Measurements from ENCODE around the gene CELF2. TPM values are rescaled to one million over a fixed set of nuclear protein-coding genes. Genes with fewer than 3 reads are reported as not detected.

CELF2 gene
- polyA plus RNA-seq, 1 donor from 2014 or later = 55.5 TPM

- H2AFZ ChIP-seq (ENCODE audit: low read depth, low read length) = peak overlapping the region; percentile 21
- TF ChIP-seq EZH2 (IDR thresholded peaks at IDR 0.05; ENCODE audit: borderline replicate concordance, insufficient read depth, low read length, poor library complexity, severe bottlenecking) (no peak), REST (IDR thresholded peaks at IDR 0.05; ENCODE audit: borderline replicate concordance) (no peak), POLR2AphosphoS5 (IDR thresholded peaks at IDR 0.05) (no peak), EP300 (conservative IDR thresholded peaks at IDR 0.05; ENCODE audit: poor library complexity, severe bottlenecking) (no peak), RAD21 (conservative IDR thresholded peaks at IDR 0.05) (no peak), MXI1 (conservative IDR thresholded peaks at IDR 0.05; ENCODE audit: poor library complexity, severe bottlenecking) (no peak), SMC3 (conservative IDR thresholded peaks at IDR 0.05; ENCODE audit: poor library complexity) (no peak), TAF1 (IDR thresholded peaks at IDR 0.05; ENCODE audit: low read depth) (no peak)
- TF ChIP-seq, protein P1, sequence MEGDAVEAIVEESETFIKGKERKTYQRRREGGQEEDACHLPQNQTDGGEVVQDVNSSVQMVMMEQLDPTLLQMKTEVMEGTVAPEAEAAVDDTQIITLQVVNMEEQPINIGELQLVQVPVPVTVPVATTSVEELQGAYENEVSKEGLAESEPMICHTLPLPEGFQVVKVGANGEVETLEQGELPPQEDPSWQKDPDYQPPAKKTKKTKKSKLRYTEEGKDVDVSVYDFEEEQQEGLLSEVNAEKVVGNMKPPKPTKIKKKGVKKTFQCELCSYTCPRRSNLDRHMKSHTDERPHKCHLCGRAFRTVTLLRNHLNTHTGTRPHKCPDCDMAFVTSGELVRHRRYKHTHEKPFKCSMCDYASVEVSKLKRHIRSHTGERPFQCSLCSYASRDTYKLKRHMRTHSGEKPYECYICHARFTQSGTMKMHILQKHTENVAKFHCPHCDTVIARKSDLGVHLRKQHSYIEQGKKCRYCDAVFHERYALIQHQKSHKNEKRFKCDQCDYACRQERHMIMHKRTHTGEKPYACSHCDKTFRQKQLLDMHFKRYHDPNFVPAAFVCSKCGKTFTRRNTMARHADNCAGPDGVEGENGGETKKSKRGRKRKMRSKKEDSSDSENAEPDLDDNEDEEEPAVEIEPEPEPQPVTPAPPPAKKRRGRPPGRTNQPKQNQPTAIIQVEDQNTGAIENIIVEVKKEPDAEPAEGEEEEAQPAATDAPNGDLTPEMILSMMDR (IDR thresholded peaks at IDR 0.05; ENCODE audit: poor library complexity, severe bottlenecking) = no peak
- H3K27me3 ChIP-seq (ENCODE audit: insufficient read depth, low read depth, low read length) = no peaks in the 10 kb centered on the region
- no peaks in the 10 kb centered on the region for H3K36me3 ChIP-seq (ENCODE audit: insufficient read depth, low read length)
- H4K20me1 ChIP-seq (ENCODE audit: insufficient read depth) = no peaks in the 10 kb centered on the region
- no peaks in the 10 kb centered on the region for H3F3A ChIP-seq (ENCODE audit: insufficient read depth, low read length, poor library complexity, severe bottlenecking)
- no peak overlapping the region for H3K9ac ChIP-seq (ENCODE audit: low read length)
- H3K27ac ChIP-seq (ENCODE audit: low read length) = peak overlapping the region; percentile 5
- no peaks in the 10 kb centered on the region for H3K9me2 ChIP-seq (ENCODE audit: insufficient read depth, low read length)
- H3K9me3 ChIP-seq (ENCODE audit: low read length) = no peaks in the 10 kb centered on the region
- H3K79me2 ChIP-seq (replicated peaks; ENCODE audit: insufficient read depth, low read length) = no peaks in the 10 kb centered on the region
- H3K4me2 ChIP-seq (ENCODE audit: low read length) = no peak overlapping the region
- H3K4me3 ChIP-seq (ENCODE audit: low read length) = no peak overlapping the region
Measured at GRCh38 chr10:11373717-11374171, 356.1 kb downstream of the CELF2 start.

DNA sequence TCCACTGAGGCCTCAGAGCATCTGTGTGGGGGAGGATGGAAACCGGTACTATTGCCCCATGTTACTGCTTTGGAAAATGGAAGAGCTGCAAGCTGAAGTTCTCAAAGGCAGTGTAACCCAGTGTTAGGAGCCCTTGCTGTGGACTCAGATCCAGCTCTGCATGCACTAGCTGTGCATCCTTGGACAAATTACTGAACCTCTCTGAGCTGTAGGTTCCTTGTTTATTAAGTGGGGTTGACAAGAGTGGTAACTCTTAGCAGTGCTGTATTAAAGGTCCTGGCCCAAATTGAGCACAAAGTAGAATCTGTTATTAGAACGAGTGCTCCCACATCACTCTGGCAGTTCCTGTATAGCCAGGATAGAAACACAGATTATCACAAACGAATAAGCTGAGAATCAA lies 359.6 kb downstream of the CELF2 start:
- Histone ChIP-seq H3K9me2 (ENCODE audit: insufficient read depth, low read length) (no peaks in the 10 kb centered on the region), H3K4me2 (ENCODE audit: low read length) (no peak overlapping the region), H3K79me2 (replicated peaks; ENCODE audit: insufficient read depth, low read length) (no peaks in the 10 kb centered on the region), H3K9ac (ENCODE audit: low read length) (no peak overlapping the region), H3K27me3 (ENCODE audit: insufficient read depth, low read depth, low read length) (no peaks in the 10 kb centered on the region), H2AFZ (ENCODE audit: low read depth, low read length) (no peak overlapping the region), H3K4me3 (ENCODE audit: low read length) (no peak overlapping the region), H3K36me3 (ENCODE audit: insufficient read depth, low read length) (no peaks in the 10 kb centered on the region), H4K20me1 (ENCODE audit: insufficient read depth) (no peaks in the 10 kb centered on the region), H3K9me3 (ENCODE audit: low read length) (no peaks in the 10 kb centered on the region), H3K27ac (ENCODE audit: low read length) (no peak overlapping the region), H3F3A (ENCODE audit: insufficient read depth, low read length, poor library complexity, severe bottlenecking) (no peaks in the 10 kb centered on the region)
- no peak for TF ChIP-seq EZH2 (IDR thresholded peaks at IDR 0.05; ENCODE audit: borderline replicate concordance, insufficient read depth, low read length, poor library complexity, severe bottlenecking)
- TF ChIP-seq, protein P1 (IDR thresholded peaks at IDR 0.05; ENCODE audit: poor library complexity, severe bottlenecking) = no peak
- no peak for TF ChIP-seq EP300 (conservative IDR thresholded peaks at IDR 0.05; ENCODE audit: poor library complexity, severe bottlenecking)
- no peak for TF ChIP-seq POLR2AphosphoS5 (IDR thresholded peaks at IDR 0.05)
- TF ChIP-seq MXI1 (conservative IDR thresholded peaks at IDR 0.05; ENCODE audit: poor library complexity, severe bottlenecking) = no peak
- no peak for TF ChIP-seq TAF1 (IDR thresholded peaks at IDR 0.05; ENCODE audit: low read depth)
- TF ChIP-seq REST (IDR thresholded peaks at IDR 0.05; ENCODE audit: borderline replicate concordance) = no peak
- TF ChIP-seq RAD21 (conservative IDR thresholded peaks at IDR 0.05) = no peak
- TF ChIP-seq SMC3 (conservative IDR thresholded peaks at IDR 0.05; ENCODE audit: poor library complexity) = no peak
